NOMO-1 treated with dmso at 0.1 percent for 144 hours (cell line): ENCODE measurements around the gene ASB14.
A peak's percentile ranks its signal among the peaks of the same experiment; 100 is the strongest.

Experiments used
- DNase-seq: peaks from one replicate; lab custom pipeline; 2025; ENCODE audit not compliant: unreplicated experiment; lab: John Stamatoyannopoulos, UW

Gene ASB14

GRCh38 chr3:57261119-57261518, 31.4 kb downstream of the ASB14 start:
- DNase-seq, result no peak

GRCh38 chr3:57257678-57258077, 34.8 kb downstream of the ASB14 start:
- no peak for DNase-seq

DNA sequence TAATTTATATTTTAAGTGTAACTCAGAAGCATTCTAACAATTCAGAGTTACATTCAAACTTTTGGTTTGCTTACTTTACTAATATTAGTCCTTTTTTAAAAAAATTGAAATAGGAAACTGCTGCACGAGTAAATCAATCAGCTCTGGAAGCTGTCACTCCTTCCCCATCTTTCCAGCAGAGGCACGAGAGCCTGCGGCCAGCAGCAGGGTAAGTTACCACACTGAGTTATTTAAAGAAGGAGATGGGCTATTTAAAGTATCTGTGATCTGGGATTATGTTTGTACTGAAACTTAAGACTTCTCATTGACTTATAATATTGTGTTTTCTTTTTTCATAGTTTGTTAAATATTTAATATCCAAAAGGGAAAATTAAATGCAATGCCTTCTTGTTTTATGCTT, 35.6 kb downstream of the ASB14 start:
- no peak for DNase-seq

GRCh38 chr3:57252404-57252803, 40.1 kb downstream of the ASB14 start:
- no peak for DNase-seq

GRCh38 chr3:57244946-57245345, 47.5 kb downstream of the ASB14 start:
- DNase-seq, result no peak

DNA sequence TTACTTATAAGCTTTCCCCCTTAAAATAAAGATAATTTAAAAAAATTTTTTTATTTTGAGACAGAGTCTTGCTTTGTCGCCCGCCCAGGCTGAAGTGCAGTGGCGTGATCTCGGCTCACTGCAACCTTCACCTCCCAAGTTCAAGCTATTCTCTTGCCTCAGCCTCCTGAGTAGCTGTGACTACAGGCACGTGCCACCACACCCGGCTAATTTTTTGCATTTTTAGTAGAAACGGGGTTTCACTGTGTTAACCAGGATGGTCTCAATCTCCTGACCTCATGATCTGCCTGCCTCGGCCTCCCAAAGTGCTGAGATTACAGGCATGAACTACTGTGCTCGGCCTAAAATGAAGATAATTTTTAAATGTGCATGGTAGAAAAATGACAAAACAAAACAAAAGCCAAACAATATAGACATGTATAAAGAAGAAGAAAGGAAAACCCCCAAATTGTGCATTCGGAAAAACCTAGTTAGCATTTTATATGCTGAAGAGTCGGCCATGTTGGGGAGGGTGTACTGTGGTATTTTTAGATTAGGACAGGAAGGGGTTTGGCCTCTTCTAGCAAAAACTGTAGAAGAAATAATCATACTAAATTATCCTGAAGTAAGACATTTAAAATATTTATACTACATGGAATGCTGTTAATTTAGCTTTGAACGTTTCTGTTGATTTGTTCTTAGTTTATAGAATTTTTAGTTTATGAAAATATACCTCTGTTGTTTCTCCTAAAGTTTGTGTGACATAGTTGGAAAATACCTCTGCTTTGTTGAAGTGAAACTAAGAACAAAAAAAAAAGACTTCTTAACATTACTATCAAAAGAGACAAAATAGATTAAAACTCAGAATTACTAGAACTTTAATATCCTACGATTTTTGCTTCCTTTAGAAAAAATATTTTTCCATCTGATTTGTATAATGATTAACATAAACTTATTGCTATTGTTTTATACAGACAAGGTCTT, 57.6 kb downstream of the ASB14 start:
- DNase-seq, result no peak

DNA sequence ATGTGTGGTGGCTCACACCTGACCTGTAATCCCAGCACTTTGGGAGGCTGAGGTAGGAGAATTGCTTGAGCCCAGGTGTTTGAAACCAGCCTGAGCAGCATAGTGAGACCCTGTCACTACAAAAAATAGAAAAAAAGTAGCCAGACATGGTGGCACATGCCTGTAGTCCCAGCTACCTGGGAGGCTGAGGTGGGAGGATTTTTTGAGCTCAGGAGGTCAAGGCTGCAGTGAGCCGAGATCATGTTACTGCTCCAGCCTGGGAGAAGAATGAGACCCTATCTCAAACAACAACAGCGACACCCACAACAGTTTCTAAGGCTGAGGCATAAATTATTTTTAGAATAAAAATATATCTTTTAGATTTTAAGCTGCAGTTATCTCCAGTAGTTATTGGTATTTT, 58.7 kb downstream of the ASB14 start:
- no peak for DNase-seq

DNA sequence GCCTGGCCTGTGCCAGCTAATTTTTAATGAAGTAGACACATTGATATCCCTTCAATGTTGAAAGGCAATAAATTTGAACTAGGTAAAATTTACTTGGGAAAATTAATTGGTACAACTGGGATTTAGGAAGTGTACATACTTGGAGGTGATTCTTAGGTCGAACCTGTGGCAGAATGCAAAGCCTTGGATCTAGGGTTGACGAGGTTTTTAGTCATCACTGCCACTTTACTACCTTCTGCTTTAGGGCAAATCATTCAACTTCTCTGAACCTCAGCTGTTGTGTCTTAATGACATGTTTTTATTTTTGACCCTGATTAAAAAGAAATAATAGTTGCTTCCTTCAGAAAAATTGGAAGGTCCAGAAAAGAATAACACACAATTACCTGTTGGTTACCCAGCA, 62.5 kb downstream of the ASB14 start:
- no peak for DNase-seq

DNA sequence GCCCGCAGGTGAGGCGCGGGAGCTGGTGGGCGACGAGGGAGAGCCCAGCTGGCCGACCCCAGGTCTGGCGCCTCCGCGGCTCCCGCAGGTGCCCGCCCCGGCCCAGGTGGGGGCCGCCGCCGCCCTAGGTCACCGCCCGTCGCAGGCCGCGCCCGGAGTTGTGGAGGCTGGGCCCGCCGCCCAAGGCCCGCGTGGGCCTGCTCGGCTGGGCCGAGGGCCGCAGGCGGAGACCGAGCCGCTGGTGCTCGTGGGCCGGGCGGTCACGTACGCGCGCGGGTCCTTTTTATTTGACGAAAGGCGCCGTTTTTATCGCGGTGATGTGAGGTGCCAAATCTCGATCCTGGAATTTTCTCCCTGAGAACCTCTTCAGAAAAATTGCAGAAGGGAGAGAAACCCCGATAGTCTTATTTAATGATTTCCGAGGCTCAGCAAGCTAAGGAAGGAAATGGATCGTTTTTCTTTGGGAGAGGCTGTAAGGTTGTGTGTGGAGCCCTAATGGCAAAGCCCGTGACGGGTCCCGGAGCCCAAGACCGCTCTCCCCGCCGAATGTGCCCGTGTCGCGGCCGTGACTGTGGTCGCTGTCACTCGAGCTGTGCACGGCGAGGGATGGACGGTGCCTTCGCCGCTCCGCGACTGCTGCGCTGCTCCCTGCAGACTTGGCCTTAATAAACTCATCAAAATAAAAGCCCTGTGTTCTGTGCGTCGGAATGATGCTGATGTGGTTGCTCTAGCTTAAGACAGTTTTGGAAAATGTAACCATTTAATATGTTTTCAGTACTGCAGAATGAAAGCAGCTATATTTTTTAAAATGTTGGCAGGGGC, 64.3 kb downstream of the ASB14 start:
- peak; percentile 22 for DNase-seq

DNA sequence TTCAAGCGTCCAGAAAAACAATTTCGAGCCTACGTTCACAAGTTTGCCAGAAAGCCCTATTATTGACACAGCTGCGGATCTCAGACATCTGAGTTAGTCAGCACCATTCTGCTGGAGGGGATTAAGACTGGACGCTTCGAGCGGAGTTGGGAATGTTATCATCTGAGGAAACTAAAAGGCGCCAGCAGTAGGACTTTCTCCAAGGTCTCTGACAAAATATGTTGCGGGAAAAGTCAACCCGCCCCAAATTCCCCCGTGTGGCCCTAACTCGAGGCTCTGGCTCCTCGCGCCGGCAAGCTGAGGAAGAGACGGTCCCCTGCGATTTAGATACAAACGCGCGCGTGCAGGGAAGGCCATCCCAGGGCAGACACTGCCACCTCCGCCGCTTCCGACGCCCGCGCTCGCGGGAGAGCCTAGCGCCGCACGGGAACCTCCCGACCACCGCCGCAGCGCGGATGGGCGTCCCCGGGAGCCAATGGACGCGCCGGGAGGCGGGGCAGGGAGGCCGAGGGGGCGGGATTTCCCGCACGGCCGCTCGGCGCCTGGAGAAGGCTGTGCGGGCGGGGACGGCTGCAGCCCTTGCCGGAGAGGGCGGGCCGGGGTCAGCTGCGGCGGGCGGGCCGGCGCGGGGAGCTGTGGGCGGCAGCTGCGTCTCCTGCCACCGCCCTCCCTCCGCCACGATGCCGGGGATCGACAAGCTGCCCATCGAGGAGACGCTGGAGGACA, 65.1 kb downstream of the ASB14 start, which contains the start of gene APPL1:
Gene APPL1, plus strand, starts transcription at position 526 of the 726 bp plus-strand sequence. Its CDS starts 155 bp downstream, at position 681.
- peak; percentile 91 for DNase-seq

- no peak for DNase-seq
Measured at GRCh38 chr3:57226176-57226575, 66.3 kb downstream of the ASB14 start.

DNA sequence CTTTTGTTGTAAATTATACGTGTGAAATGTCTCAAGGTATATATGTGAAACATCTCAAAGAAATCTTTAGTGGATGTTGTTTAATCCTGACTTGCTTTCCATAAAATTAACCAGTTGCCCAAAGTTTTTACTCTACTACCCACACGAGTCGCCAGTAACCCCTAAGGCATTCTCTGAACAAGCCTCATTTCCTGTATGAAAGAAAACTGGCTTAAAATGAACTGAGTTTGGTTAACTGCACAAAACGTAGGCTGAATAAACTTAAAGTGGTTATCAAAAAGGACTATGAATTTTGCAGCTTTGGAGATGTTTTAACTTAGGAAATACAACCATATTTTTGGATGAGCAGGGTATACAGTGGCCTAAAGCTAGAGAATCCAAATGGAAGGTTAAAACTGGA, 67.6 kb downstream of the ASB14 start:
- DNase-seq, result no peak

- no peak for DNase-seq
Measured at GRCh38 chr3:57221883-57222282, 70.6 kb downstream of the ASB14 start.
